CD14-positive monocyte (primary cell): Measurements from ENCODE around the gene MTMR10. TPM values are rescaled to one million over a fixed set of nuclear protein-coding genes. Genes with fewer than 3 reads are reported as not detected.

ENCODE experiments used
- DNase-seq, 3 donors: peaks; one replicate each; pipeline ENCODE4 v3.0.0-alpha.2; 2011 to 2022
- H2AFZ ChIP-seq: 2 replicates; pipeline ENCODE4 v1.6.0; 2012; ENCODE audit warnings: mild to moderate bottlenecking, low read depth, low read length, inconsistent platforms; ENCODE audit not compliant: insufficient read depth, poor library complexity, severe bottlenecking
- H3K27ac ChIP-seq, 2 donors: 1 replicate in 1 of 2; 2 replicates in 1 of 2; pipeline ENCODE4 v1.5.1; 2012 to 2013; ENCODE audit warnings: low read length in 2 of 2, control low read depth in 1 of 2, inconsistent platforms in 1 of 2, low read depth in 1 of 2, mild to moderate bottlenecking in 1 of 2
- H3K27me3 ChIP-seq, 2 donors: one replicate each; pipeline versions ENCODE4 v1.6.0 to v1.6.1; 2011 to 2013; ENCODE audit warnings: low read length in 2 of 2; ENCODE audit not compliant: control insufficient read depth in 2 of 2, insufficient read depth in 2 of 2
- H3K36me3 ChIP-seq, 2 donors: replicated peaks in 1 of 2; 1 replicate in 1 of 2; 2 replicates in 1 of 2; pipeline versions ENCODE4 v1.5.1 to v1.6.1; 2012 to 2013; ENCODE audit warnings: low read length in 2 of 2, control low read depth in 1 of 2, inconsistent platforms in 1 of 2, mild to moderate bottlenecking in 1 of 2; ENCODE audit not compliant: insufficient read depth in 2 of 2, control insufficient read depth in 1 of 2
- H3K4me1 ChIP-seq, 2 donors: 1 replicate in 1 of 2; 2 replicates in 1 of 2; pipeline versions ENCODE4 v1.5.1 to v1.6.1; 2012 to 2013; ENCODE audit warnings: low read length in 2 of 2, control low read depth in 1 of 2, inconsistent platforms in 1 of 2, mild to moderate bottlenecking in 1 of 2, moderate library complexity in 1 of 2; ENCODE audit not compliant: insufficient read depth in 2 of 2, control insufficient read depth in 1 of 2
- H3K4me2 ChIP-seq: replicated peaks from 2 replicates; pipeline ENCODE3; 2012; ENCODE audit warnings: low read length, moderate library complexity, mild to moderate bottlenecking; ENCODE audit not compliant: poor library complexity, severe bottlenecking; ENCODE audit errors: extremely low read depth
- H3K4me3 ChIP-seq, 3 experiments: fragments of 200-600 bp in 1 of 3; sonication (generic) in 1 of 3; replicated peaks in 1 of 3; 1 replicate in 2 of 3; 2 replicates in 1 of 3; pipeline ENCODE4 v1.5.1; 2011 to 2013; ENCODE audit warnings: low read length in 3 of 3, mild to moderate bottlenecking in 3 of 3, control low read depth in 2 of 3, low read depth in 2 of 3, inconsistent platforms in 1 of 3, moderate library complexity in 1 of 3
- H3K79me2 ChIP-seq: 2 replicates; pipeline ENCODE4 v1.6.0; 2012; ENCODE audit warnings: mild to moderate bottlenecking, control low read depth, inconsistent platforms, low read length, moderate library complexity; ENCODE audit not compliant: insufficient read depth
- H3K9ac ChIP-seq: 2 replicates; pipeline ENCODE4 v1.6.0; 2017; ENCODE audit warnings: low read length, mild to moderate bottlenecking; ENCODE audit not compliant: insufficient read depth, poor library complexity, severe bottlenecking
- H3K9me3 ChIP-seq, 2 donors: replicated peaks in 1 of 2; 1 replicate in 1 of 2; 2 replicates in 1 of 2; pipeline versions ENCODE4 v1.5.1 to v1.6.1; 2012 to 2013; ENCODE audit warnings: low read length in 2 of 2, control low read depth in 1 of 2; ENCODE audit not compliant: control insufficient read depth in 1 of 2, insufficient read depth in 1 of 2
- H4K20me1 ChIP-seq: 2 replicates; pipeline ENCODE4 v1.6.0; 2012; ENCODE audit warnings: mild to moderate bottlenecking, low read length, control low read depth, moderate library complexity; ENCODE audit not compliant: insufficient read depth
- H3K27ac Mint-ChIP-seq, 7 donors: one replicate each; pipeline ENCODE4 v1.8.0; 2020; ENCODE audit warnings: mild to moderate bottlenecking in 7 of 7, mixed read lengths in 7 of 7, moderate library complexity in 6 of 7, inconsistent platforms in 2 of 7
- H3K27me3 Mint-ChIP-seq, 3 donors: one replicate each; pipeline ENCODE4 v1.8.0; 2021 to 2022; ENCODE audit warnings: low read depth in 3 of 3, mild to moderate bottlenecking in 3 of 3, mixed read lengths in 3 of 3, moderate library complexity in 3 of 3, inconsistent platforms in 1 of 3
- H3K36me3 Mint-ChIP-seq, 2 donors: one replicate each; pipeline ENCODE4 v1.8.0; 2020; ENCODE audit warnings: mixed read lengths in 2 of 2, inconsistent platforms in 1 of 2, mild to moderate bottlenecking in 1 of 2
- H3K4me1 Mint-ChIP-seq: one replicate; pipeline ENCODE4 v1.8.0; 2020; ENCODE audit warnings: mild to moderate bottlenecking, mixed read lengths
- H3K4me3 Mint-ChIP-seq, 2 donors: one replicate each; pipeline ENCODE4 v1.8.0; 2020; ENCODE audit warnings: mild to moderate bottlenecking in 2 of 2, mixed read lengths in 2 of 2, moderate library complexity in 1 of 2
- H3K9me3 Mint-ChIP-seq, 7 donors: one replicate each; pipeline ENCODE4 v1.8.0; 2020 to 2022; ENCODE audit warnings: mixed read lengths in 7 of 7, mild to moderate bottlenecking in 6 of 7, moderate library complexity in 6 of 7, inconsistent platforms in 2 of 7
- WGBS: methylation state at CpG from one replicate; pipeline ENCODE4 v1.1.5; 2013; ENCODE audit warnings: missing lambda C conversion rate; ENCODE audit not compliant: insufficient coverage; 5-methylcytosine and 5-hydroxymethylcytosine counted together
- intact Hi-C, 2 donors: fragments of 100-400 bp; cut with micrococcal nuclease; formaldehyde crosslinking; loops; one replicate each; pipeline versions ENCODE4 v1.15.0 to v1.15.1; 2023
- polyA plus RNA-seq, 3 donors: library from polyadenylated mRNA; depleted of rRNA in 1 of 3; unstranded in 2 of 3; stranded (reverse) in 1 of 3; fragments of 300-500 nt in 2 of 3; fragments of >200 nt in 1 of 3; fragmentation: Illumina TruSeq in 2 of 3; gene quantifications; 1 replicate in 2 of 3; 2 replicates in 1 of 3; pipeline ENCODE4 v1.2.3, GENCODE V29; 2012 to 2021
- small RNA-seq: library from RNA; depleted of rRNA; stranded (forward); fragments of <200 nt; gene quantifications from one replicate; pipeline ENCODE3, GENCODE V24; 2012; ENCODE audit warnings: low read depth; ENCODE audit not compliant: insufficient read length
- TF ChIP-seq, protein P1 (sequence below): fragments of 200-600 bp; IDR thresholded peaks from one replicate; pipeline ENCODE4 v1.8.0; 2022; ENCODE audit warnings: antibody characterized with exemption, mild to moderate bottlenecking

MTMR10 gene
- polyA plus RNA-seq, 3 donors = 8.7 to 23.3 (median 15.9) TPM

DNA sequence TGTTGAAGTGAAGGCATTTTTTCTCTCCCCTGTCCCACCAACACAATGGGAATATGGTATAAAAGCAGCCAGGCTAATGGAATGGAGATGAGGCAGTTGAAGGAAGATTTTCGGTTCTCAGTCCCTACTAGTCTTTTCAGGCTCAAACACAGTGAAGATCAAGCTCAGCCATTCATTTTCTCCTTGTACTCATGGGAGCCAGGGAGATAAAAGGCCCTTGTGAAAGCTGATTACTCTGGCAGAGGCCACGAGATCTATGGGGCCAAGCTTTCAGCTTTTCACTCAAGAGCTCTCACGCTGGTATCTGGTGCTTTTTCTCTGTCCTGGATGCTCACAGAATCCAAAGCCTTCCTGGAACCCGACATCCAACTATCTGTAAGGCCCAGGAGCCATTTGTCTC is 102.2 kb downstream of the MTMR10 start:
- Mint-ChIP-seq H3K4me1 (peaks cover under 1% of the 10 kb centered on the region), H3K27ac (no peak overlapping the region), H3K9me3 (peaks cover 0 to under 1% (median 0%) of the 10 kb centered on the region in 7 donors), H3K4me3 (no peak overlapping the region), H3K36me3 (peaks cover 11 to 17% of the 10 kb centered on the region in 2 donors), H3K27me3 (peaks cover 2% of the 10 kb centered on the region in 3 donors)
- 96% methylated on average over 3 of the region's 4 CpGs for WGBS
- Histone ChIP-seq H3K27ac (no peak overlapping the region), H3K4me3 (no peak overlapping the region), H4K20me1 (no peaks in the 10 kb centered on the region), H2AFZ (no peak overlapping the region), H3K79me2 (no peaks in the 10 kb centered on the region), H3K36me3 (no peaks in the 10 kb centered on the region), H3K27me3 (no peaks in the 10 kb centered on the region), H3K4me2 (no peak overlapping the region), H3K4me1 (no peaks in the 10 kb centered on the region), H3K9ac (no peak overlapping the region), H3K9me3 (no peaks in the 10 kb centered on the region)
- DNase-seq = no peak
- intact Hi-C loops = no loop called here
- TF ChIP-seq, protein P1, sequence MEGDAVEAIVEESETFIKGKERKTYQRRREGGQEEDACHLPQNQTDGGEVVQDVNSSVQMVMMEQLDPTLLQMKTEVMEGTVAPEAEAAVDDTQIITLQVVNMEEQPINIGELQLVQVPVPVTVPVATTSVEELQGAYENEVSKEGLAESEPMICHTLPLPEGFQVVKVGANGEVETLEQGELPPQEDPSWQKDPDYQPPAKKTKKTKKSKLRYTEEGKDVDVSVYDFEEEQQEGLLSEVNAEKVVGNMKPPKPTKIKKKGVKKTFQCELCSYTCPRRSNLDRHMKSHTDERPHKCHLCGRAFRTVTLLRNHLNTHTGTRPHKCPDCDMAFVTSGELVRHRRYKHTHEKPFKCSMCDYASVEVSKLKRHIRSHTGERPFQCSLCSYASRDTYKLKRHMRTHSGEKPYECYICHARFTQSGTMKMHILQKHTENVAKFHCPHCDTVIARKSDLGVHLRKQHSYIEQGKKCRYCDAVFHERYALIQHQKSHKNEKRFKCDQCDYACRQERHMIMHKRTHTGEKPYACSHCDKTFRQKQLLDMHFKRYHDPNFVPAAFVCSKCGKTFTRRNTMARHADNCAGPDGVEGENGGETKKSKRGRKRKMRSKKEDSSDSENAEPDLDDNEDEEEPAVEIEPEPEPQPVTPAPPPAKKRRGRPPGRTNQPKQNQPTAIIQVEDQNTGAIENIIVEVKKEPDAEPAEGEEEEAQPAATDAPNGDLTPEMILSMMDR = no peak

Small RNA genes lying within 50 kb of the gene (small RNA-seq; reads per million reads assigned to genes)
- not detected for gene RNU6-466P

Other genes with a start within 250 kb of the MTMR10 start
- 1 to 10 TPM in 1 of 3 donors, under 1 TPM in 2; 0.38 to 7.9 (median 0.95) TPM for gene FAN1, start 87.7 kb downstream of the MTMR10 start, polyA plus RNA-seq
- under 1 TPM in 2 of 3 donors, not detected in 1; 0.03 to 0.04 TPM for gene TRPM1, start 110.1 kb upstream of the MTMR10 start, polyA plus RNA-seq